Uterus (tissue), 4 donors: ENCODE results near the gene SPSB2. TPM values are rescaled to one million over a fixed set of nuclear protein-coding genes. Genes with fewer than 3 reads are reported as not detected.

ENCODE experiments used
- DNase-seq, 2 donors: peaks; one replicate each; pipeline ENCODE4 v3.0.0-alpha.2; 2019 to 2020
- H3K27ac ChIP-seq, 2 donors: fragments of 200-600 bp; sonication (generic); 1 replicate in 1 of 2; 2 replicates in 1 of 2; pipeline ENCODE4 v1.5.1; 2016 to 2018
- H3K27me3 ChIP-seq, 2 donors: fragments of 200-600 bp; sonication (generic); one replicate each; pipeline ENCODE4 v1.5.1; 2018 to 2019; ENCODE audit warnings: control low read depth in 1 of 2
- H3K36me3 ChIP-seq, 2 donors: fragments of 200-600 bp; sonication (generic); one replicate each; pipeline ENCODE4 v1.5.1; 2019; ENCODE audit warnings: control low read depth in 1 of 2
- H3K4me1 ChIP-seq, 2 donors: fragments of 200-600 bp; sonication (generic); one replicate each; pipeline ENCODE4 v1.5.1; 2018 to 2019; ENCODE audit warnings: control low read depth in 1 of 2
- H3K4me3 ChIP-seq, 2 donors: fragments of 200-600 bp; sonication (generic); 1 replicate in 1 of 2; 2 replicates in 1 of 2; pipeline ENCODE4 v1.5.1; 2018 to 2019; ENCODE audit warnings: mild to moderate bottlenecking in 1 of 2
- H3K9me3 ChIP-seq, 2 donors: fragments of 200-600 bp; sonication (generic); one replicate each; pipeline ENCODE4 v1.5.1; 2019; ENCODE audit warnings: control low read depth in 1 of 2
- POLR2A ChIP-seq, 2 donors: fragments of 450-650 bp; IDR thresholded peaks; one replicate each; pipeline ENCODE4 v1.6.1; 2016; ENCODE audit warnings: antibody characterized with exemption in 2 of 2, mild to moderate bottlenecking in 1 of 2, moderate library complexity in 1 of 2
- intact Hi-C: fragments of 100-400 bp; cut with DNase I; formaldehyde crosslinking; loops from one replicate; pipeline ENCODE4 v1.15.1; 2023; ENCODE audit warnings: low total_unique reads
- total RNA-seq, 4 donors: library from RNA; depleted of rRNA in 3 of 4; stranded (reverse); fragments of >200 nt in 3 of 4; gene quantifications; one replicate each; pipeline versions ENCODE4 v1.1.0 to v1.2.4, GENCODE V29; 2014 to 2023
- TF ChIP-seq, protein P1 (sequence below), 4 experiments: fragments of 200-600 bp in 2 of 4; fragments of 450-650 bp in 2 of 4; sonication (generic) in 2 of 4; IDR thresholded peaks; one replicate each; pipeline ENCODE4 v1.5.1; 2016 to 2019; ENCODE audit warnings: antibody characterized with exemption in 4 of 4, mild to moderate bottlenecking in 2 of 4, moderate library complexity in 1 of 4
- donor health status: DM: yes; HTN: yes; CAD: no.

Gene SPSB2
- total RNA-seq, 4 donors from 2014 or later = 2.8 to 11.3 (median 5.0) TPM

DNA sequence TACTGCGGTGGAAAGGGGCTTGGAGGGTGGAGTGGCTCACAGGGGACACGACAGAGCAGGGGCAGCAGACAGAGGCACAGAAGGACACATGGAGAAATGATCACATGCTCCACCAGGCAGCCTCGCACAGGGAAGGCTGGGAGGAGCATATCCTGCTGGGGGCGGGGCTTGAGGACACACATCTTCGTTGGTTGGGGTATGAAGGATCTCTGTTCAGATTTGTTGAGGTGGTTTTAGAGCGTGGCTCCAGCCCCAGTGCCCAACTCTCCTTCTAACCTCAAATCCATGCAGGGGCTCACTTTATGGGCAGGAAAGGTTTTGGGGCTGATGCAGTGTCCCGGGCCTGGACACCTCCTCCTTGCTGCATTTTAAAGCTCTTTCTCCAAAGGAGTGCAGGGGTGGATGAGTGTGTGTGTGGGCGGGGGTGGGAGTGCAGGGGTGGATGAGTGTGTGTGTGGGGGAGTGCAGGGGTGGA is 45.6 kb downstream of the SPSB2 start:
- Histone ChIP-seq H3K4me1 (peaks cover 5 to 6% of the 10 kb centered on the region in 2 donors), H3K27me3 (no peaks in the 10 kb centered on the region), H3K4me3 (peak overlapping the region in 1 of 2 donors; percentile 96), H3K27ac (peak overlapping the region; percentile 90 to 97), H3K36me3 (no peaks in the 10 kb centered on the region), H3K9me3 (no peaks in the 10 kb centered on the region)
- DNase-seq = peak; percentile 92 to 95
- intact Hi-C loops = loop anchor here (10.0 kb wide), 1 partner anchor 73 kb away; the partner anchor contains the start of gene MLF2
- TF ChIP-seq POLR2A (IDR thresholded peaks at IDR 0.05) = peak; percentile 21 to 40
- TF ChIP-seq, protein P1, sequence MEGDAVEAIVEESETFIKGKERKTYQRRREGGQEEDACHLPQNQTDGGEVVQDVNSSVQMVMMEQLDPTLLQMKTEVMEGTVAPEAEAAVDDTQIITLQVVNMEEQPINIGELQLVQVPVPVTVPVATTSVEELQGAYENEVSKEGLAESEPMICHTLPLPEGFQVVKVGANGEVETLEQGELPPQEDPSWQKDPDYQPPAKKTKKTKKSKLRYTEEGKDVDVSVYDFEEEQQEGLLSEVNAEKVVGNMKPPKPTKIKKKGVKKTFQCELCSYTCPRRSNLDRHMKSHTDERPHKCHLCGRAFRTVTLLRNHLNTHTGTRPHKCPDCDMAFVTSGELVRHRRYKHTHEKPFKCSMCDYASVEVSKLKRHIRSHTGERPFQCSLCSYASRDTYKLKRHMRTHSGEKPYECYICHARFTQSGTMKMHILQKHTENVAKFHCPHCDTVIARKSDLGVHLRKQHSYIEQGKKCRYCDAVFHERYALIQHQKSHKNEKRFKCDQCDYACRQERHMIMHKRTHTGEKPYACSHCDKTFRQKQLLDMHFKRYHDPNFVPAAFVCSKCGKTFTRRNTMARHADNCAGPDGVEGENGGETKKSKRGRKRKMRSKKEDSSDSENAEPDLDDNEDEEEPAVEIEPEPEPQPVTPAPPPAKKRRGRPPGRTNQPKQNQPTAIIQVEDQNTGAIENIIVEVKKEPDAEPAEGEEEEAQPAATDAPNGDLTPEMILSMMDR (IDR thresholded peaks at IDR 0.05) = no peak

DNA sequence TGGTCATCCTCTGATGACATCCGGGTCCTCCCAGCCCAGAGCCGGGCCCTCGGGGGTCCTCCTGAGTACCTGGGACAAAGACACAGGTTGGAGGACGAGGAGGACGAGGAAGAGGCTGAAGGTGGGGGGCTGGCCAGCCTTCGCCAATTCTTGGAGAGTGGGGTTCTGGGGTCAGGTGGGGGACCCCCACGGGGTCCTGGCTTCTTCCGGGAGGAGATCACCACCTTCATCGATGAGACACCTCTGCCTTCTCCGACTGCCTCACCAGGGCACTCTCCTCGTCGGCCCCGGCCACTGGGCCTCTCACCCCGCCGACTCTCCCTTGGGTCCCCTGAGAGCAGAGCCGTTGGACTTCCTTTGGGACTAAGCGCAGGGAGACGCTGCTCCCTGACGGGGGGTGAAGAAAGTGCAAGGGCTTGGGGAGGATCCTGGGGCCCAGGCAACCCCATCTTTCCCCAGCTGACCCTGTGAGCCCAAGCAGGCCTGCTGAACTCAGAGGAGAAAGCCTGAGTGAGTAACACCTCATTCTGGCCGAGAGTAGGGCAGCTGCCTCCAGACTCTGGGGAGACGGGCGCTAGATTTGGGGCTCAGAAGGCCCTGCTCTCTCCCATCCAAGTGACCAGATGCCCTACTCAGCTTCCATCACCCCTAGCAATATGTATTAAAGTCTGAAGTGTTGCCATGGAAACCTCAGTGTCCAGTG is 46.2 kb downstream of the SPSB2 start:
- peaks cover 5 to 6% of the 10 kb centered on the region in 2 donors for H3K4me1 ChIP-seq
- peak overlapping the region; percentile 90 to 97 for H3K27ac ChIP-seq
- no peak for DNase-seq

DNA sequence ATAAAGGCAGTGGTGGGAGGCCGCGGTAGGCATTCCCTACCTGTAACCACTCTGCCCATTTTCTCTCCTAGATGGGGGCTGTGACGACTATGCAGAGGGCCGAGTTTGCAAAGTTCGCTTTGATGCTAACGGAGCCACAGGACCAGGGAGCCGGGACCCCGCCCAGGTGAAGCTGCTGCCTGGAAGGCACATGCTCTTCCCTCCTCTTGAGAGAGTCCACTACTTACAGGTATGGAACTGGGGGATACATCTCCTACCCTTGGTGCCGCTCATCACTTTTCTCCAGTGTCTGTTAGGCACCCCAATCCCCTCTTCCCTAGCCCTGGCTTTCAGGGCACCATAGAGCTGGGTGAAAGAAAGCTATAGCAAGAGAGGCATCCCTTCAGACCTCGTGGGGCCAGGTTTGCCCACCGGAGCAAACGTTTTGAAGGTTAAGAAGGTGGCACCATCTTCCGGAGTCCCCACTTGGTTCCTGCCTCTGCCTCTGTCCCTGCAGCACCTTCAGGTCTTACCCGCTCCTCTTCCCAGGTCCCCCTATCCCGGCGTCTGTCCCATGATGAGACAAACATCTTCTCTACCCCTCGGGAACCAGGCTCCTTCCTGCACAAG is 46.9 kb downstream of the SPSB2 start:
- no peak for DNase-seq
- intact Hi-C loops = loop anchor here (10.0 kb wide), 1 partner anchor 71 kb away; the partner anchor contains the start of gene MLF2

More for the DNA sequence above, 46.2 kb downstream of the SPSB2 start:
- intact Hi-C loops = loop anchor here (10.0 kb wide), 1 partner anchor 72 kb away; the partner anchor contains the start of gene MLF2
- H3K4me3 ChIP-seq = no peak overlapping the region
- peaks cover 0 to 3% of the 10 kb centered on the region in 2 donors for H3K27me3 ChIP-seq
- TF ChIP-seq, protein P1 (IDR thresholded peaks at IDR 0.05) = no peak
- no peak for TF ChIP-seq POLR2A (IDR thresholded peaks at IDR 0.05)
- H3K9me3 ChIP-seq = no peaks in the 10 kb centered on the region
- H3K36me3 ChIP-seq = no peaks in the 10 kb centered on the region

DNA sequence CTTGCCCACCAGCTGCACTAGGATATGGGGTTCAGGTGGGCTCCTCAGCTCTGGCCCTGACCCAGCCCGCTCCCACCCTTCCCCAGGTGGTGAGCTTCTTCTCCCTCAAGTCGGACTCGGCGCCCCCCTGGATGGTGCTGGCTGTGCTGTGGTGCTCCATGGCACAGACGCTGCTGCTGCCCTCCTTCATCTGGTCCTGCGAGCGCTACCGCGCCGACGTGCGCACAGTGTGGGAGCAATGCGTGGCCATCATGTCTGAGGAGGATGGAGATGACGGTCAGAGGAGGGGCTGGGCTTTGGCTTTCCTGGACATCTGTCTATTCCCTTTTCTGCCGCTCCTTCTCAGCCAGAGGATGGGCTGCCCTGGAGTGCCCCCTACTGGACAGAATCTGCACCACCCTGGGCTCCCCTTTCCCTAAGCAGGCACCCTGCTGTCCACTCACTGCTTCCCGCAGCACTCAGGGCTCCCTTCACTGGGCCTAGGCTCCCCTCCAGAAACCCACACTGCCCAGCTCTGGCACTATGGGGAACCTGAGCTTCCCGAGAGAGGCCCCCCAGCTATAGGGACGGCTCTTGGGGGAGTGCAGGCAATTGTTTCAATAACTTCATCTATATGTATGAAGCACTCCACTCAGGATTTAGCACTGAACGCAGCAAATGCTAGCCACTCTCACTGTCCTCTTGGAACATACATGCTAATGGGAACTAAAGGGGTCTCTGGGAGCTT is 47.5 kb downstream of the SPSB2 start:
- intact Hi-C loops = loop anchor here (10.0 kb wide), 1 partner anchor 71 kb away; the partner anchor contains the start of gene MLF2
- H3K4me1 ChIP-seq = peaks cover 5 to 6% of the 10 kb centered on the region in 2 donors

More for the DNA sequence above, 46.9 kb downstream of the SPSB2 start:
- Histone ChIP-seq H3K9me3 (no peaks in the 10 kb centered on the region), H3K27ac (peak overlapping the region; percentile 90 to 97), H3K4me1 (peaks cover 5 to 6% of the 10 kb centered on the region in 2 donors), H3K36me3 (no peaks in the 10 kb centered on the region), H3K27me3 (peaks cover 0 to 4% of the 10 kb centered on the region in 2 donors), H3K4me3 (no peak overlapping the region)
- TF ChIP-seq, protein P1 (IDR thresholded peaks at IDR 0.05) = no peak
- TF ChIP-seq POLR2A (IDR thresholded peaks at IDR 0.05) = no peak

More for the DNA sequence above, 47.5 kb downstream of the SPSB2 start:
- DNase-seq = peak; percentile 88 to 89
- peak overlapping the region; percentile 90 to 97 for H3K27ac ChIP-seq
- peaks cover 0 to 4% of the 10 kb centered on the region in 2 donors for H3K27me3 ChIP-seq
- no peaks in the 10 kb centered on the region for H3K36me3 ChIP-seq
- peak in 1 of 2 donors; percentile 29 for TF ChIP-seq POLR2A (IDR thresholded peaks at IDR 0.05)
- TF ChIP-seq, protein P1 (IDR thresholded peaks at IDR 0.05) = peak; percentile 85 to 93 (median 90)
- no peaks in the 10 kb centered on the region for H3K9me3 ChIP-seq
- H3K4me3 ChIP-seq = peak overlapping the region; percentile 13 to 18
